Endothelial cell of umbilical vein (primary cell): ENCODE data around the gene EFCAB8.

Source experiments
- CTCF ChIP-seq, 2 donors: IDR thresholded peaks; 1 replicate in 1 of 2; 2 replicates in 1 of 2; pipeline ENCODE4 v1.5.1; 2011; ENCODE audit warnings: low read length in 2 of 2, mild to moderate bottlenecking in 2 of 2, moderate library complexity in 2 of 2, control low read depth in 1 of 2, inconsistent platforms in 1 of 2, low read depth in 1 of 2; ENCODE audit not compliant: insufficient read depth in 1 of 2; ENCODE audit errors: extremely low read depth in 1 of 2
- EZH2 ChIP-seq: IDR thresholded peaks from 2 replicates; pipeline ENCODE4 v1.6.1; 2012; ENCODE audit warnings: borderline replicate concordance, low read depth, mild to moderate bottlenecking, moderate library complexity, low read length, inconsistent platforms; ENCODE audit not compliant: severe bottlenecking
- FOS ChIP-seq: IDR thresholded peaks from 2 replicates; pipeline ENCODE4 v1.6.1; 2011; ENCODE audit warnings: mild to moderate bottlenecking, low read length, moderate library complexity, borderline replicate concordance; ENCODE audit not compliant: insufficient read depth
- GATA2 ChIP-seq: IDR thresholded peaks from 2 replicates; pipeline ENCODE4 v1.7.0; 2011; ENCODE audit warnings: low read depth, mild to moderate bottlenecking, moderate library complexity, mixed read lengths, low read length; ENCODE audit not compliant: insufficient read length, insufficient read depth
- JUN ChIP-seq: IDR thresholded peaks from 2 replicates; pipeline ENCODE4 v1.6.1; 2011; ENCODE audit warnings: borderline replicate concordance, low read depth; ENCODE audit not compliant: insufficient read length, insufficient read depth
- MAX ChIP-seq: IDR thresholded peaks from 2 replicates; pipeline ENCODE4 v1.6.1; 2011; ENCODE audit not compliant: insufficient read depth, insufficient read length
- MYC ChIP-seq: IDR thresholded peaks from one replicate; pipeline ENCODE4 v1.6.1; 2011; ENCODE audit warnings: mild to moderate bottlenecking, low read depth, low read length
- POLR2A ChIP-seq: IDR thresholded peaks from 2 replicates; pipeline ENCODE4 v1.6.1; 2012; ENCODE audit warnings: low read depth, mild to moderate bottlenecking, control low read depth, low read length
- POLR2AphosphoS5 ChIP-seq: IDR thresholded peaks from 2 replicates; pipeline ENCODE4 v1.6.1; 2012; ENCODE audit warnings: low read depth, mild to moderate bottlenecking, control low read depth, low read length, moderate library complexity; ENCODE audit not compliant: insufficient read depth

- TF ChIP-seq POLR2AphosphoS5 = no peak
- no peak for TF ChIP-seq FOS
- no peak for TF ChIP-seq CTCF (IDR thresholded peaks at IDR 0.05; ENCODE audit: extremely low read depth in 1 of 2, insufficient read depth in 1 of 2, low read depth in 1 of 2, low read length in 2 of 2)
- no peak for TF ChIP-seq POLR2A
- TF ChIP-seq EZH2 = no peak
- TF ChIP-seq JUN = no peak
- no peak for TF ChIP-seq MAX
- TF ChIP-seq GATA2 = no peak
- TF ChIP-seq MYC = no peak
Measured at GRCh38 chr20:32966881-32967781, 108.4 kb downstream of the EFCAB8 start.
